HCT116 (cell line): ENCODE measurements around the gene ELK4. TPM values are rescaled to one million over a fixed set of nuclear protein-coding genes. Genes with fewer than 3 reads are reported as not detected.
A peak's percentile ranks its signal among the peaks of the same experiment; 100 is the strongest.

Experiments
- ATAC-seq: fragments of 200-7000 bp; cut with Tn5 transposase; 2 replicates; pipeline ENCODE4 v1.9.1; 2020; ENCODE audit warnings: mild to moderate bottlenecking, moderate library complexity
- BruUV-seq: library from RNA; stranded (reverse); fragments of 400-500 nt; replicated peaks from 2 replicates; lab custom pipeline; 2021; lab: Mats Ljungman, UMichigan
- CTCF ChIA-PET: fragments of 300-600 bp; sonication (Branson Sonifier 250); formaldehyde crosslinking; loops from one replicate; lab custom pipeline; 2021; ENCODE audit warnings: antibody characterized with exemption; lab: Charles Lee
- POLR2A ChIA-PET: fragments of 300-600, 350-600 bp; sonication (Branson Sonifier 250); formaldehyde crosslinking; loops from one replicate; lab custom pipeline; 2021; ENCODE audit warnings: antibody characterized with exemption; lab: Charles Lee
- RAD21 ChIA-PET, 2 experiments: fragments of 300-600 bp; sonication (Branson Sonifier 250); formaldehyde crosslinking; loops; one replicate each; lab custom pipeline; 2023; ENCODE audit warnings: low total read pairs in 2 of 2; ENCODE audit not compliant: uncharacterized antibody in 2 of 2, unreplicated experiment in 2 of 2, low non-redundant PET in 1 of 2; lab: Charles Lee
- DNase-seq: peaks from one replicate; pipeline ENCODE4 v3.0.0-alpha.2; 2010; ENCODE audit warnings: low read depth, low spot score
- H2AFZ ChIP-seq: fragments of 200-600 bp; shearing (Covaris generic), sonication (generic); 2 replicates; pipeline ENCODE4 v1.6.1; 2017; ENCODE audit warnings: low read depth, mixed run types, mixed read lengths, antibody characterized with exemption, low read length; ENCODE audit not compliant: poor library complexity, severe bottlenecking
- H3K27ac ChIP-seq: 2 replicates; pipeline ENCODE4 v1.5.1; 2012; ENCODE audit warnings: low read depth, low read length
- H3K27me3 ChIP-seq: fragments of 200-600 bp; sonication (generic); 2 replicates; pipeline ENCODE4 v1.6.1; 2016; ENCODE audit warnings: mixed run types, low read length, mixed read lengths; ENCODE audit not compliant: insufficient read depth
- H3K36me3 ChIP-seq, 2 experiments: fragments of 200-500 bp in 1 of 2; fragments of 200-600 bp in 1 of 2; sonication (Bioruptor generic) in 1 of 2; sonication (generic) in 1 of 2; 2 replicates each; pipeline versions ENCODE4 v1.5.1 to v1.6.1; 2014 to 2016; ENCODE audit warnings: low read length in 2 of 2, inconsistent platforms in 1 of 2, mixed read lengths in 1 of 2, mixed run types in 1 of 2; ENCODE audit not compliant: insufficient read depth in 2 of 2, control insufficient read depth in 1 of 2
- H3K4me1 ChIP-seq, 2 experiments: fragments of 200-600 bp in 1 of 2; sonication (generic) in 1 of 2; 2 replicates each; pipeline versions ENCODE4 v1.5.1 to v1.6.1; 2012 to 2017; ENCODE audit warnings: low read length in 2 of 2, inconsistent platforms in 1 of 2, mild to moderate bottlenecking in 1 of 2, mixed read lengths in 1 of 2, mixed run types in 1 of 2, moderate library complexity in 1 of 2; ENCODE audit not compliant: insufficient read depth in 2 of 2, control insufficient read depth in 1 of 2
- H3K4me2 ChIP-seq: fragments of 200-600 bp; sonication (generic); 2 replicates; pipeline ENCODE4 v1.6.1; 2017; ENCODE audit warnings: mixed run types, low read length, mixed read lengths
- H3K4me3 ChIP-seq, 2 experiments: fragments of 200-600 bp in 1 of 2; sonication (generic) in 1 of 2; replicated peaks in 1 of 2; 2 replicates each; pipeline ENCODE4 v1.5.1; 2011 to 2016; ENCODE audit warnings: low read length in 2 of 2, control low read depth in 1 of 2, low read depth in 1 of 2, mild to moderate bottlenecking in 1 of 2, mixed read lengths in 1 of 2, mixed run types in 1 of 2
- H3K79me2 ChIP-seq: fragments of 200-600 bp; sonication (generic); 2 replicates; pipeline ENCODE4 v1.6.1; 2017; ENCODE audit warnings: mild to moderate bottlenecking, mixed run types, low read length, moderate library complexity, mixed read lengths; ENCODE audit not compliant: insufficient read depth
- H3K9ac ChIP-seq: fragments of 200-600 bp; sonication (generic); 2 replicates; pipeline ENCODE4 v1.6.1; 2016; ENCODE audit warnings: low read length, mixed read lengths
- H3K9me2 ChIP-seq: fragments of 200-600 bp; sonication (generic), shearing (Covaris generic); 2 replicates; pipeline ENCODE4 v1.6.1; 2017; ENCODE audit warnings: mixed run types, mild to moderate bottlenecking, moderate library complexity; ENCODE audit not compliant: insufficient read depth
- H3K9me3 ChIP-seq, 2 experiments: fragments of 200-500 bp in 1 of 2; fragments of 200-600 bp in 1 of 2; sonication (Bioruptor generic) in 1 of 2; sonication (generic) in 1 of 2; 2 replicates each; pipeline ENCODE4 v1.6.1; 2014 to 2017; ENCODE audit warnings: low read length in 2 of 2, mixed read lengths in 2 of 2, inconsistent platforms in 1 of 2, low read depth in 1 of 2, mild to moderate bottlenecking in 1 of 2, mixed run types in 1 of 2, moderate library complexity in 1 of 2; ENCODE audit not compliant: control insufficient read depth in 1 of 2, insufficient read depth in 1 of 2
- H4K20me1 ChIP-seq: fragments of 200-600 bp; sonication (generic), shearing (Covaris generic); 2 replicates; pipeline ENCODE4 v1.6.1; 2017; ENCODE audit warnings: mixed run types, mild to moderate bottlenecking, moderate library complexity; ENCODE audit not compliant: insufficient read depth
- ATF3 ChIP-seq: IDR thresholded peaks from 2 replicates; pipeline ENCODE4 v1.6.1; 2012
- CBX3 ChIP-seq: IDR thresholded peaks from 2 replicates; pipeline ENCODE4 v1.6.1; 2012; ENCODE audit warnings: low read depth
- CEBPB ChIP-seq: IDR thresholded peaks from 2 replicates; pipeline ENCODE4 v1.6.1; 2012; ENCODE audit warnings: low read depth
- CTCF ChIP-seq, 3 experiments: fragments of 200-600 bp in 1 of 3; sonication (generic) in 1 of 3; IDR thresholded peaks in 2 of 3; conservative IDR thresholded peaks in 1 of 3; 2 replicates each; pipeline ENCODE4 v1.5.1; 2012 to 2017; ENCODE audit warnings: low read depth in 2 of 3, low read length in 2 of 3, antibody characterized with exemption in 1 of 3, borderline replicate concordance in 1 of 3, control low read depth in 1 of 3, mild to moderate bottlenecking in 1 of 3, mixed read lengths in 1 of 3, mixed run types in 1 of 3, moderate library complexity in 1 of 3; ENCODE audit not compliant: insufficient read depth in 1 of 3
- EGR1 ChIP-seq: IDR thresholded peaks from 2 replicates; pipeline ENCODE4 v1.6.1; 2012; ENCODE audit warnings: low read depth
- ELF1 ChIP-seq: IDR thresholded peaks from 2 replicates; pipeline ENCODE4 v1.6.1; 2012; ENCODE audit warnings: low read depth, borderline replicate concordance
- EZH2 ChIP-seq: fragments of 200-600 bp; sonication (generic); IDR thresholded peaks from 2 replicates; pipeline ENCODE4 v1.6.1; 2017; ENCODE audit warnings: antibody characterized with exemption, mixed run types
- FOSL1 ChIP-seq: IDR thresholded peaks from 2 replicates; pipeline ENCODE4 v1.6.1; 2012; ENCODE audit warnings: low read depth
- MAX ChIP-seq: IDR thresholded peaks from 2 replicates; pipeline ENCODE4 v1.6.1; 2012
- POLR2A ChIP-seq: IDR thresholded peaks from 2 replicates; pipeline ENCODE4 v1.7.0; 2011; ENCODE audit warnings: borderline replicate concordance; ENCODE audit not compliant: insufficient read depth, insufficient read length; ENCODE audit errors: extremely low read depth
- POLR2AphosphoS5 ChIP-seq: IDR thresholded peaks from 2 replicates; pipeline ENCODE4 v1.6.1; 2011; ENCODE audit warnings: mild to moderate bottlenecking, low read depth, low read length, moderate library complexity
- RAD21 ChIP-seq: IDR thresholded peaks from 2 replicates; pipeline ENCODE4 v1.6.1; 2012; ENCODE audit warnings: low read depth, mild to moderate bottlenecking
- REST ChIP-seq: IDR thresholded peaks from 2 replicates; pipeline ENCODE4 v1.6.1; 2012; ENCODE audit warnings: low read depth
- SIN3A ChIP-seq: IDR thresholded peaks from 2 replicates; pipeline ENCODE4 v1.6.1; 2012; ENCODE audit warnings: low read depth
- SP1 ChIP-seq: IDR thresholded peaks from 2 replicates; pipeline ENCODE4 v1.6.1; 2012; ENCODE audit warnings: low read depth
- SRF ChIP-seq: IDR thresholded peaks from 2 replicates; pipeline ENCODE4 v1.6.1; 2012; ENCODE audit warnings: low read depth
- YY1 ChIP-seq: IDR thresholded peaks from 2 replicates; pipeline ENCODE4 v1.6.1; 2011; ENCODE audit warnings: low read length, low read depth, moderate library complexity, mild to moderate bottlenecking; ENCODE audit not compliant: insufficient replicate concordance; ENCODE audit errors: extremely low read depth
- ZBTB33 ChIP-seq: IDR thresholded peaks from 2 replicates; pipeline ENCODE4 v1.6.1; 2011; ENCODE audit warnings: mild to moderate bottlenecking, low read length, moderate library complexity; ENCODE audit not compliant: insufficient replicate concordance; ENCODE audit errors: extremely low read depth
- ZFX ChIP-seq: fragments of 450-650 bp; IDR thresholded peaks from 2 replicates; pipeline ENCODE4 v1.6.1; 2017
- ZNF274 ChIP-seq: fragments of 200-500 bp; sonication (Bioruptor generic); IDR thresholded peaks from 2 replicates; pipeline ENCODE4 v1.6.1; 2014; ENCODE audit warnings: mild to moderate bottlenecking, low read depth, low read length, inconsistent platforms
- intact Hi-C: fragments of 100-400 bp; cut with micrococcal nuclease; formaldehyde crosslinking; loops from 2 replicates; pipeline ENCODE4 v1.10.0; 2022
- total RNA-seq: library from RNA; stranded (reverse); gene quantifications from one replicate; pipeline ENCODE4 v1.2.1, GENCODE V29; 2021; ENCODE audit not compliant: unreplicated experiment

ELK4 gene
- total RNA-seq, 1 experiment from 2014 or later, result 46.2 TPM

GRCh38 chr1:205662791-205663190 lies 31.0 kb upstream of the ELK4 start:
- POLR2A ChIA-PET, result no interaction called here
- no peak overlapping the region for H3K4me3 ChIP-seq
- H3K9ac ChIP-seq, result no peak overlapping the region
- H3K36me3 ChIP-seq, result no peaks in the 10 kb centered on the region
- TF ChIP-seq SIN3A (no peak), EZH2 (no peak), SRF (no peak), CBX3 (no peak), ZNF274 (no peak), RAD21 (no peak), ZFX (no peak), ZBTB33 (no peak), SP1 (no peak), POLR2AphosphoS5 (no peak), ATF3 (no peak), ELF1 (no peak), MAX (no peak), REST (no peak), YY1 (no peak), EGR1 (no peak), FOSL1 (no peak), CEBPB (no peak), CTCF (IDR thresholded peaks at IDR 0.05 in 2 of 3, conservative IDR thresholded peaks at IDR 0.05 in 1 of 3; ENCODE audit: borderline replicate concordance in 1 of 3, insufficient read depth in 1 of 3, low read depth in 2 of 3, low read length in 2 of 3) (no peak), POLR2A (no peak)
- peak overlapping the region; percentile 4; the same call in 1 of the 2 replicates for H3K27ac ChIP-seq
- H3K79me2 ChIP-seq, result no peaks in the 10 kb centered on the region; the same call in 1 of the 2 replicates
- CTCF ChIA-PET, result interaction anchor here (0.6 to 2.4 kb wide), 2 partner anchors 49 to 314 kb away, joined by 3 to 5 read pairs; no protein-coding TSS in a partner anchor
- RAD21 ChIA-PET, result no interaction called here
- no peaks in the 10 kb centered on the region for H3K9me3 ChIP-seq
- no peaks in the 10 kb centered on the region for H4K20me1 ChIP-seq
- no peak overlapping the region for H3K4me2 ChIP-seq
- no peak for DNase-seq
- peaks cover 29 to 39% of the 10 kb centered on the region in 2 experiments for H3K4me1 ChIP-seq
- no peaks in the 10 kb centered on the region for H3K9me2 ChIP-seq
- no peak overlapping the region for H2AFZ ChIP-seq
- no peak for ATAC-seq
- BruUV-seq, result no TSS peak
- intact Hi-C loops, result no loop called here
- no peaks in the 10 kb centered on the region for H3K27me3 ChIP-seq
